Right renal pelvis (tissue), 4 donors: ENCODE measurements around the gene XPO4. TPM values are rescaled to one million over a fixed set of nuclear protein-coding genes. Genes with fewer than 3 reads are reported as not detected.
"Not testable (repeated sequence)": the region's sequence is repeated elsewhere in the genome, so short reads cannot be mapped to it uniquely, and the experiment has no call there.

Experiments
- DNase-seq, 4 donors: peaks; one replicate each; pipeline ENCODE4 v3.0.0-alpha.2; 2013; ENCODE audit warnings: low read depth in 4 of 4, low spot score in 3 of 4, missing footprints in 1 of 4
- polyA plus RNA-seq, 4 donors: library from polyadenylated mRNA; unstranded; fragments of 120-200 nt; gene quantifications; one replicate each; pipeline ENCODE4 v1.2.1, GENCODE V29; 2013; ENCODE audit not compliant: insufficient read length in 4 of 4

The XPO4 gene
- polyA plus RNA-seq, 4 donors = 16.1 to 21.7 (median 20.4) TPM

- no peak for DNase-seq
These were observed 10.8 kb downstream of the XPO4 start for GRCh38 chr13:20891768-20892167.

- DNase-seq = no peak
These were observed 11.5 kb downstream of the XPO4 start for GRCh38 chr13:20891034-20891433.

DNA sequence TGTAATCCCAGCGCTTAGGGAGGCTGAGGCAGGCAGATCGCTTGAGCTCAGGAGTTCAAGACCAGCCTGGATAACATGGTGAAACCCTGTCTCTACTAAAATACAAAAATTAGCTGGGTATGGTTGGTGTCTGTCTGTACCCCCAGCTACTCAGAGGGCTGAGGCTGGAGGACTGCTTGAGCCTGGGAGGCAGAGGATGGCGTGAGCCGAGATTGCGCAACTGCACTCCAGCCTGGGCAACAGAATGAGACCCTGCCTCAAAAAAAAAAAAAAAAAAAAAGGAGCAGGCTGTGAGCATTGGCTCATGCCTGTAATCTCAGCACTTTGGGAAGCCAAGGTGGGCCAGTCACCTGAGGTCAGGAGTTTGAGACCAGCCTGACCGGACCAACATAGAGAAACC is 12.0 kb downstream of the XPO4 start:
- not testable (repeated sequence) for DNase-seq

DNA sequence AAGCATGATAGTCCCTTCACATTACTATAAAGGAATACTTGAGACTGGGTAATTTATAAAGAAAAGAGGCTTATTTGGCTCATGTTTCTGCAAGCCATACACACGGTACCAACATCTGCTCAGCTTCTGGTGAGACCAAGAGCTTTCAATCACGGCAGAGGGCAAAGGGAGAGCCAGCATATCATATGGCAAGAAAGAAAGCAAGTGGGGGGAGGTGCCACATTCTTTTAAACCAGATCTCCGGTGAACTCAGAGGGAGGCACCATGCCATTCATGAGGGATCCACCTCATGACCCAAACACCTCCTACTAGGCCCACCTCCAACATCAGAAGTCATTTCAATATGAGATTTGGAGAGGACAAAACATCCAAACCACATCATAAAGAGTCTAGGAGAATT is 20.3 kb downstream of the XPO4 start:
- no peak for DNase-seq

DNA sequence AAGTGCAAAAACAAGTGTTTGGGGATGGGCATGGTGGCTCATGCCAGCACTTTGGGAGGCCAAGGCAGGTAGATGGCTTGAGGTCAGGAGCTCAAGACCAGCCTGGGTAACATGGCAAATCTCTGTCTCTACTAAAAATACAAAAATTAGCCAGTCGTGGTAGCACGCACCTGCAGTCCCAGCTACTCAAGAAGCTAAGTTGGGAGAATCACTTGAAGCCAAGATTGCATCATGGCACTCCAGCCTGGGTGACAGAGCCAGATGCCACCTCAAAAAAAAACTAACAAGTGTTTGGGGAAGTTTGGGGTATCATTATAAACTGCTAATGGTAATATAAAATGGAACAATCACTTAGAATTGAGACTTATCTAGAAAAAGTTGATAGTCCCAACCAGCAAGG is 24.6 kb downstream of the XPO4 start:
- DNase-seq = no peak

- not testable (repeated sequence) for DNase-seq
These were observed 25.7 kb downstream of the XPO4 start for GRCh38 chr13:20876802-20877201.

GRCh38 chr13:20874439-20874838 is 28.1 kb downstream of the XPO4 start:
- not testable (repeated sequence) for DNase-seq

GRCh38 chr13:20873348-20873747 is 29.2 kb downstream of the XPO4 start:
- no peak for DNase-seq

GRCh38 chr13:20870829-20871228 is 31.7 kb downstream of the XPO4 start:
- no peak for DNase-seq

DNA sequence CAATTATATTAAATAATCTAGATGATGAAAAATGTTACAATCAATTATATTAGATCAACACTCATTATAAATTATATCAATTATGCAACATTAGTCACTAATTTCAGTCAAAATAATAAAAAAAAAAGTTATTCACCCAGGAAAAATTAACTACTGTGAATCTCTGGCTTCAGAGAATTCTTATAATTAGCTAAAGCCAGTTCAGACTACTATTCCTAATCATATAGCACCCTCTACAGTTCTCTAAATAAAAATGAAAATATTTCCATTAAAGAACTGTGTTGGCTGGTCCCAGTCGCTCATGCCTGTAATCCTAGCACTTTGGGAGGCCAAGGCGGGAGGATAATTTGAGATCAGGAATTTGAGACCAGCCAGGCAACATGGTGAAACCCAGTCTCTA is 33.0 kb downstream of the XPO4 start:
- no peak for DNase-seq

DNA sequence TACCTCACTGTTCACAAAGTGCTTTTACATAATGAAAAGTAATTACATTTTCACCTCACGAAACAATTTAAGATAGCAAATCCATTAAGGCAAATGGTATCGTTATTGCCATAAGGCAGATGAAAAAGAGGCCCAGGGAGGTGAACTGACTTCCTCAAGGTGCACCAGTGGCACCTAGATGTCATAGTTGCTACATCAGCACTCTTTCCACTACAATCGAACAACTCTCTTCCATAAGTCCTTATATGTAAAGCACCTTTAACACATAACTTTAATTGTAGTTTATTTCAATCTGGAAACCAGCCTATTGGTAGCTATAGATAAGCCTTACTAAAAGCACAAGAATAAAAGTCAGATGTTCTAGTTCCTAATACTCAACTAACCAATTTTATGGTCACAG is 35.1 kb downstream of the XPO4 start:
- DNase-seq = no peak

DNA sequence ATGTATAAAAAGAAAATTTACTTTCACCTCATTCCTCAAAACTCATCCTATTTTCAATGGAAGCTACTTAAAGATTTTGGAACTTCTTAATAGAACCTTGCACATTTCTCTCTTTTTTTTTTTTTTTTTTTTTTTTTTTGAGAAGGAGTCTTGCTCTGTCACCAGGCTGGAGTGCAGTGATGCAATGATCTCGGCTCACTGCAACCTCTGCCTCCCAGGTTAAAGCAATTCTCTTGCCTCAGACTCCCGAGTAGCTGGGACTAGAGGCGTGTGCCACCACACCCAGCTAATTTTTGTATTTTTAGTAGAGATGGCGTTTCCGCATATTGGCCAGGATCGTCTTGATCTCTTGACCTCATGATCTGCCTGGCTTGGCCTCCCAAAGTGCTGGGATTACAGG is 40.9 kb downstream of the XPO4 start:
- DNase-seq = not testable (repeated sequence)

DNA sequence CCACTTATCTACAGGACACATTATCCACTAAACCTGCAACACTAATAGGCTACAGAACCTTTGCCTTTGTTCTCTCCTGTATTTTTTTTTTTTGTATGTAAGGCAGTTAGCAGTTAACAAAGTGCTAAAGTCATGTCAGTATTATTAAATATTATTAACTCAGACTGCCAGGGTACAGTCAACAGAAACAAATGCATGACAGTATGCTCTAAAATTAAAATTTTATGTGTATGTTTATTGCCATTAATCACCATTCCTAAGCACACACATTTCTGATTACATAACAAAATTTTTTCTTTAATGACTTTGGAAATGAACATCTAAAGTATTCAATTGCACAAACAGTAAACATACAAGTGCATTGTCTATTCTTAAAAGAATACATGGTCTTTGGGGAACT is 41.7 kb downstream of the XPO4 start:
- DNase-seq = no peak

DNA sequence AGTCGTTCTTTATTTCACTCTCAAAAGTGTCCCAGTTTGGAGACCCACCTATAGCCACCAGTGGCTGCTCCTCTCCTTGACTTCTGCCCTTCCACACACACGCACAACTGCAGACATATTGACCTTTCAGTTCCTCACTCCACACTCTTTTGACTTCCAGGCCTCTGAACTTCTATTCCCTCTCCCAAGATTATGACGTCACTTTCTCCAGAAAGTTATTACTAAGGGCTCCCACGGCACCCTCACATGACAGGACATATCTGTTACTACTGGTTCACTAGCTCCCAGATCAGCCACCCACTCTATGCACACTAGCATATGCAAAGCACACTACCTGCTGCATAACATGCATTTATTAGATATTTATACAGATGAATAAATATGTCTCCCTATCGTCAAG is 45.9 kb downstream of the XPO4 start:
- DNase-seq = no peak

DNA sequence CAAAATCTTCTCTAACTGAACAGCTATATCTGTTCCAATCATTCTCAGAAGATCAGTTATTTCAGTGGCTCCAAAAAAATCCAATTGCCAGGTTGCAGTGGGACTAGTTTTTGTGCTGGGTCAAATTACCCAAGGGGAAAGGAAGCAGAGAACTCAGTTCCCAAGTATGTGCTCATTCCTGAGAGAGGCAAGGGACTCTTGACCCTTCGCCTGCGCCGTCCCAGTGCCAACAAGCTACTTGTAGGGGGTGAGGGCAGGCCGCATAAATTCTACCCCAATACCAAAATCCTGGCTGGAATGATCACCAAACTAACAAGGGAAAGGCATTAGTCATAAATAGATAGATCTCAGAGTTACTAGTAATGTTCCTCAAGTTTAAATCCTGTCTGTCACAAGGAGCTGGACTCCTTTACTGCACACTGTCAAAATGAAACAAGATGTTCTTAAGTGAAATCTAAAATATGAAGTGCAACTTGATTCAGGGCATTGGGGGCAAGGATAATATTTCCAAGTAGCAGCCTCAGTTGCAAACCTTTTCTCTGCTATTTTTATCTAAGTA is 50.6 kb downstream of the XPO4 start:
- no peak for DNase-seq

DNA sequence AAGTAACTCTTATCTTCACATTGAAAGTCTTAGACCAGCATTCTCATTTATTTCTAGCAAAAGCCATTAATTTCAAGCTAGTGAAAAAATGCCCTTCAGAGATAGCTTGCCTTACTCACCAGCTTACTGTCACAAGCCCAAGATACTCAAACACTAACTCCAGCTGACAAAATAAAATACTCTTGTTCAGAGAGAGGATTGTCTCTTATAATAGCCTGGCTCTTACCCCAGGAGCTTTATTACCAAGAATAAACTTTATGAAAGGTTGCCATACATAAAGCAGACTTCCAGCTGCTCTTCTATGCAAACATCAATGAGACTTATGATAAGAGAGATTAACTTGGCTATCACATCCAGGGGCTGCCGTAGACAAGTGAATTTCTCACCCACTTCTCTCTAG is 53.6 kb downstream of the XPO4 start:
- DNase-seq = no peak

- no peak for DNase-seq
These were observed 54.3 kb downstream of the XPO4 start for GRCh38 chr13:20848203-20848602.

- DNase-seq = no peak
These were observed 55.2 kb downstream of the XPO4 start for GRCh38 chr13:20847296-20847695.

- peak; percentile 11 to 29 (median 12) for DNase-seq
These were observed 59.4 kb downstream of the XPO4 start for GRCh38 chr13:20843166-20843565.

DNA sequence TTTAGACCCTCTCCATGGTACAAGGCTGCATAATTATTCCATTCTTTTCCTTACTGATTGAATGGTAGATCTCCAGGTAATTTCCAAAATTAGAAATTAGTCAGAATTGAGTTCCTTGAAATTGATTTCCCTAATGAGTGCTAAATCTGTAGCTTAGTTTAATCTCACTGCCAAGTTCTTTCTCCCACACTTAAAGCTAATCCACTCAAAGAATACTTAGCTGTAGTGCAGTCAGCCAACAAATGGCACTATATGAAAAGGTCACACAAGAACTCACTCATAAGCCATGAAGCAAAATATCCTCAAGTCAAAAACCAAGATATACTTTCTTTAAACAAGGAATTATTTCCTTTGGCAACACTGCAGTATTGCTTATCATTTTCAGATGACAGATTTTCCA is 62.0 kb downstream of the XPO4 start:
- DNase-seq = no peak

- no peak for DNase-seq
These were observed 68.5 kb downstream of the XPO4 start for GRCh38 chr13:20833900-20834679.

GRCh38 chr13:20832861-20833260 is 69.7 kb downstream of the XPO4 start:
- DNase-seq = no peak

GRCh38 chr13:20831933-20832332 is 70.6 kb downstream of the XPO4 start:
- DNase-seq = no peak
